Epithelial cell of esophagus (primary cell): ENCODE measurements around the gene ZNF532.
A peak's percentile ranks its signal among the peaks of the same experiment; 100 is the strongest.
"Not testable (repeated sequence)": the region's sequence is repeated elsewhere in the genome, so short reads cannot be mapped to it uniquely, and the experiment has no call there.

ENCODE experiments used
- DNase-seq: peaks from one replicate; pipeline ENCODE4 v3.0.0; 2010; ENCODE audit warnings: low read depth
- H3K4me3 ChIP-seq: 2 replicates; pipeline ENCODE4 v1.5.1; 2011; ENCODE audit warnings: mild to moderate bottlenecking, low read length, control low read depth
- CTCF ChIP-seq: IDR thresholded peaks from 2 replicates; pipeline ENCODE4 v1.5.1; 2011; ENCODE audit warnings: low read depth, mild to moderate bottlenecking, low read length, control low read depth, inconsistent platforms; ENCODE audit not compliant: insufficient read depth; ENCODE audit errors: missing control alignments

The ZNF532 gene

GRCh38 chr18:59015531-59016152 is 151.0 kb downstream of the ZNF532 start:
- no peak for DNase-seq
- H3K4me3 ChIP-seq: no peak overlapping the region
- TF ChIP-seq CTCF: no peak

GRCh38 chr18:59021500-59021899 is 156.8 kb downstream of the ZNF532 start:
- H3K4me3 ChIP-seq: no peak overlapping the region
- no peak for TF ChIP-seq CTCF
- DNase-seq: no peak

GRCh38 chr18:59022167-59022945 is 157.7 kb downstream of the ZNF532 start:
- no peak for TF ChIP-seq CTCF
- no peak for DNase-seq

GRCh38 chr18:59024829-59025228 is 160.2 kb downstream of the ZNF532 start:
- H3K4me3 ChIP-seq: no peak overlapping the region
- DNase-seq: peak; percentile 45
- no peak for TF ChIP-seq CTCF

More at GRCh38 chr18:59022167-59022945, 157.7 kb downstream of the ZNF532 start:
- H3K4me3 ChIP-seq: no peak overlapping the region

GRCh38 chr18:59025532-59025931 is 160.9 kb downstream of the ZNF532 start:
- DNase-seq, H3K4me3 ChIP-seq: not testable (repeated sequence)

- DNase-seq: no peak
- H3K4me3 ChIP-seq: no peak overlapping the region
- no peak for TF ChIP-seq CTCF
Measured at GRCh38 chr18:59026364-59026763, 161.7 kb downstream of the ZNF532 start.

- no peak for TF ChIP-seq CTCF
- no peak overlapping the region for H3K4me3 ChIP-seq
- no peak for DNase-seq
Measured at GRCh38 chr18:59026831-59027410, 162.2 kb downstream of the ZNF532 start.
